NCI-H510A treated with DMSO at 0.1 percent for 48 hours (cell line): ENCODE measurements around the gene SEC14L3.

Experiments
- DNase-seq: peaks from one replicate; lab custom pipeline; 2025; lab: John Stamatoyannopoulos, UW

Gene SEC14L3

DNA sequence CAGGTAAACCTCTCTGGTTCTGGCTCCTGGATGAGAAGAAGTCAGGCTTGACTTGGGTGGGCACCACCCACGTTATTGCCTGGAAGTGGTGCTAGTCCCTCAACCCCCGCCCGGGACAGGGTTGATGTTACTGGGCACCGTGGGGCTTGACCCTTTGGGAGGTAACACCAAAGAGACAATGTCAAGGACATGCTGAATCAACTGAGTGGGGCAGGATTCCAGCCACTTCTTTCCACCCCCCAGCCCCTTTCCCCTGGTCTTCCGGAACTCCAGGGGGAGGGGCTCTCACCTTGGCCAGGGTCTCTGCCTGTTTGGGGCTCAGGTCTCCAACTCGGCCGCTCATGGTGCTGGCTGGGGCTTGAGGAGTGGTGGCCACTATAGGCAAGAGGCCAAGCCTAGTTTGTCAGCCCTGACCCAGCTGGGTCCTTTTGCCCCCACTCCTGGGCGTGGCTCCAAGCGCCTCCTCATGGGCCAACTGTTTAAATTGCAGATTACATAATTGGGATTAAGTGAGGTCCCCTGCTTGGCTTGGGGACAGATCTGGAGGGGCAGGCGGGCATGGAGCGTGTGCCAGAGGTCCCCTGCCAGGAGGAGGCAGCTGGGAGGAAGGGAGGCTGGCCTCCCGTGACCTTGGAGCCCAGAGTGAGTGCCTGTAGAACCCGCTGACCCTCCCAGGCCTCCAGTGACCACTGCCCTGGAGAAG, at the start of gene SEC14L3:
Gene SEC14L3 (minus strand): TSS at position 402 of the 703 bp plus-strand sequence. CDS start 59 bp downstream, at position 343.
- DNase-seq, result no peak

DNA sequence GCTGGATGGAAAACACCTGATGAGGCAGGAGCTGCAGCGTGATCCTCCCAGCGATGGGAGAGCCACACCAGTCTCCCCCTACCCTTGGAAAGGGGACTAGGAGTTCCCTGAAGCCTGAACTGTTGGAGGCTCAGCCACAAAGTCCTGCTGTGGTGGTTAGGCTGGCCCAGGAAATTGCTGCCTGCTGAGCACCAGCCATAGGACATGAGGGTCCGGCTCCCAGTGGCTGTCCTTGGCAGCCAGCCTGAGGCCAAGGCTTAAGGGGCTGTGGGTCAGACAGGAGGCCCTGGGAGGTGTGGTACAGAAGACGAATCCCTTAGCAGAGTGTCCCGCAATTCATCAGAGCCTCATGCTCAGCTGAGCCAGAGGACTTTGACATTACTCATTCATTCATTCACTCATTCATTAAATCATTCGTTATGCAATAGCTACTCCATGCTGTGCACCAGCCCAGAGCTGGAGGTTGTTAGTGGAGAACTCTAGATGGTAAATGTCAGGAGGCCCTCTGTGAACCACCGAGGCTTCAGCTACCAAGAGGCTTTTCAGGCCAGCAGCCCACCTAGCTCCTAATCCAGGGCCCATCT, 48.1 kb upstream of the SEC14L3 start:
- DNase-seq, result no peak

DNA sequence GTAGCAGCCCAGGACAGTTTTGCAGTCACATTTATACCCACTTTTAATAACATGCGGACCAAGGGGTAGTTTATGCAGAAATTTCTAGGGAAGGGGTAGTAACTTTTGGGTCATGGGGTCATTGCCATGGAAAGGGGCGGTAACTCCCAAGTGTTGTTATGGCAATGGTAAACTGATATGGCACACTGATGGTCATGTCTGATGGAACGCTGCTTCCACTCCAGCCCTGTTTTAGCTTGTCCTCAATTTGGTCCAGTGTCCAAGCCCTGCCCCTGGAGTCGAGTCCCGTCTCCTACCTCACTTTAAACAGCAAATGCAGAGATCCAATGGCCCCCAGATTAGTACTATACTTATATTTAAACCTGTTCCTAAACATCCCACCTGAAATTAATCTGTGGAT, 44.9 kb upstream of the SEC14L3 start:
- no peak for DNase-seq

- no peak for DNase-seq
These were observed 44.5 kb upstream of the SEC14L3 start for GRCh38 chr22:30516273-30516672.

DNA sequence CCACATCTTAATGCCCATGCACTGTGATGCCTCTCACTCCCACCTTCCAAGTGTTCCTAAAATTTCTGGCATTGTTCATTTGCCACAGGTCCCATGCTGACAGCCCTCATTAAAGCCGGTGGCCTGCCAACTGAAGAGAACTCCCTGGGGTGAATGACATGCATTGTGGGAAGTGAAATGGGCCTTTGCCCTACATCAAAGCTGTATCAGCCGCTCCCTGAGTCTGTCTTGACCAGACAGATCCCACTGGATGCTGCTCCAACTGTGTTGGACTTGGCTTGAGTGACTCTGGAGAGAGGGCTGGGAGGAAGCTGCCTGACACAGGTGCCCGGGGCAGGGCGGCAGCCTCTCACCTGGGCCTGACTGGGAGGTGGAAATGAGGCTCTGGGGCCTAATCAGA, 42.4 kb upstream of the SEC14L3 start:
- no peak for DNase-seq

DNA sequence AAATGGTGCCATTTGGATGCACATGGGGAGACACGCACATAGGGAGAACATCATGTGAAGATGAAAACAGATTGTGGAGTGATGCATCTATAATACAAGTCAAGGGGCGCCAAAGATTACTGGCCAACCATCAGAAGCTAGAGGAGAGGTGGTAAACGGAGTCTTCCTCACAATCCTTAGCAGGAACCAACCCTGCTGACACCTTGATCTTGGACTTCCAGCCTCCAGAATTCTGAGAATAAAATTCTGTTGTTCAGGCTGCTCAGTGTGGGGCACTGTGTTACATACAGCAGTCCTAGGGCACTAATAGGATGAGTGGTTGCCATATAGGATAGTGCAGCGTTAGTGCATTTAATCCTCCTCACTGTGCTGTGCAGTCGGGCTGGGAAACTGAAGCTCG, 41.6 kb upstream of the SEC14L3 start:
- DNase-seq, result no peak

DNA sequence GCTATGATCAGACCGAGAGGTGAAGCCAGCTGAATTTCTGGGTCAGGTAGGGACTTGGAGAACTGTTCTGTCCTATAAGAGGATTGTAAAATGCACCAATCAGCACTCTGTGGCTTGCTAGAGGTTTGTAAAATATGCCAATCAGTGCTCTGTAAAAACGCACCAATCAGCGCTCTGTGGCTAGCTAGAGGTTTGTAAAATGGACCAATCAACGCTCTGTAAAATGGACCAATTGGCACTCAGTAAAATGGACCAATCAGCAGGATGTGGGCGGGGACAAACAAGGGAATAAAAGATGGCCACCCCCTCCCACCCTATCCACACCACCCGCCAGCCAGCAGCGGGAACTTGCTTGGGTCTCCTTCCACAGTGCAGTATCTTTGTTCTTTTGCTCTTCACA, 40.1 kb upstream of the SEC14L3 start:
- no peak for DNase-seq

- peak; percentile 6 for DNase-seq
These were observed 39.3 kb upstream of the SEC14L3 start for GRCh38 chr22:30511109-30511508.

GRCh38 chr22:30508216-30508615, 36.4 kb upstream of the SEC14L3 start:
- no peak for DNase-seq

GRCh38 chr22:30507670-30508069, 35.9 kb upstream of the SEC14L3 start:
- DNase-seq, result no peak

DNA sequence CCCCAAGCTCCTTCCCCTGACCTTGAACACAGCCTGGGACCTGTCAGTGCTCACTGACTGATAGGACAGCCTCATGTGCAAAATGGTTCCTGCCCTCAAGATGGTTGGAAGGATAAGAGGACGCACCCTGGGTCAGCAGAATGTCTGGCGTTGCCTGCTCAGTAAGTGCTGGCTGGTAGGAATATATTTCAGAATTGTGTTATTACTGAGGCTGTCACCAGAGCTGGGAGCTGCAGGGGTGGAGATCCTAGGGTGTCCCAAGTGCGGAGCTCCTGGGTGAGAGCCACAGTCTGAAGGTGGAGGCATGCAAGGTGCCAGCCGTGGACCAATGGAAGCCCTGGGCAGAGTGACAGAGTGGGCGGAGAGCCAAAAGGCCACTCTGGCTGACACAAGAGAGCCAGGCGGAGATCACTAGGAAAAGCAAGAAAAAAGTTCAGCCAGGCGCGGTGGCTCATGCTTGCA, 34.7 kb upstream of the SEC14L3 start:
- no peak for DNase-seq

GRCh38 chr22:30503551-30503950, 31.7 kb upstream of the SEC14L3 start:
- no peak for DNase-seq

DNA sequence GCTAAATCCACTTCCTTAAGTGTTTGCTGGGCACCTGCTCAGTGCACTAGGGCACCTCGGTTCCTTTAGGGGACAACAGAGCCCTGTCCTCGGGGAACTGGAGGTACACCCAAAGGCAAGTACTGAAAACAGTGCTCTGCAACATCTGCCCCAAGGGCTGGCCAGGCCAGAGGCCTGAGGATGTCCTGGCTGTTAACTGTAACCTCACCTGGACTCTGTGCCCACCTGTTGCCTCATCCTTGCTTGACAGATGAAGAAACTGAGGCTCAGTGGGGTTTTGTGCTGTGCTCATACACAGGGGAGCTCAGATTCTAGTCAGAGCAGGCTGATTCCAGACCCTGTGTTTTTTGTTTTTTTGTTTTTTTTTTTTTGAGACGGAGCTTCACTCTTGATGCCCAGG, 31.1 kb upstream of the SEC14L3 start:
- no peak for DNase-seq

GRCh38 chr22:30502153-30502552, 30.3 kb upstream of the SEC14L3 start:
- no peak for DNase-seq

GRCh38 chr22:30500628-30501027, 28.8 kb upstream of the SEC14L3 start:
- DNase-seq, result no peak

DNA sequence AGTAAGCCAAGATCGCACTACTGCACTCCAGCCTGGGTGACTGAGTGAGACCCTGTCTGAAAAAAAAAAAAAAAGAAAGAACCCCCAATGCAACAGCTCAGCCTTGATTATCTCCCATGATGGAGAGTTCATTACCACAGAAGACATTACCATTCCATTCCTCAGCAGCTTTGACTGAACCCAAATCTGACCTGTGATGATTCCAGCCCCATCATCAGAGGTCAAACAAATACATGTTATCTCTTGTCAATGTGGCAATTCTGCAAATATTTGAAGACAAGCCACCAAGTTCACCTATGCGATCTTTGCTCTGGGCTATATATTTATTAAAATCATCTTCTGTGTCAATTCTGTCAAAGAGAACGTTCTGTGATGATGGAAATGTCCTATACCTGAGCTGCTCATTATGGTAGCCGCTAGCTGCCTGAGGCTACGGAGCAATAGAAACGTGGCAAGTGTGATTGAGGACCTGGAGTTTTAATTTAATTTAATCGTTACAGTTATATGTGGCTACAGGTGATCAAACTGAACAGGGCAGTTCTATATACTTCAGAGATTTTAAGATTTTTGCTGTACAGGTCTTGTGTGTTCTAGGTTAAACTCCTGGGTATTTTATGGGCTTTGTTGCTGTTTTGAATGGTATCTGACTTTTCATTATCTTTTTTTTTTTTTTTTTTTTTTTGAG, 25.8 kb upstream of the SEC14L3 start:
- DNase-seq, result no peak

DNA sequence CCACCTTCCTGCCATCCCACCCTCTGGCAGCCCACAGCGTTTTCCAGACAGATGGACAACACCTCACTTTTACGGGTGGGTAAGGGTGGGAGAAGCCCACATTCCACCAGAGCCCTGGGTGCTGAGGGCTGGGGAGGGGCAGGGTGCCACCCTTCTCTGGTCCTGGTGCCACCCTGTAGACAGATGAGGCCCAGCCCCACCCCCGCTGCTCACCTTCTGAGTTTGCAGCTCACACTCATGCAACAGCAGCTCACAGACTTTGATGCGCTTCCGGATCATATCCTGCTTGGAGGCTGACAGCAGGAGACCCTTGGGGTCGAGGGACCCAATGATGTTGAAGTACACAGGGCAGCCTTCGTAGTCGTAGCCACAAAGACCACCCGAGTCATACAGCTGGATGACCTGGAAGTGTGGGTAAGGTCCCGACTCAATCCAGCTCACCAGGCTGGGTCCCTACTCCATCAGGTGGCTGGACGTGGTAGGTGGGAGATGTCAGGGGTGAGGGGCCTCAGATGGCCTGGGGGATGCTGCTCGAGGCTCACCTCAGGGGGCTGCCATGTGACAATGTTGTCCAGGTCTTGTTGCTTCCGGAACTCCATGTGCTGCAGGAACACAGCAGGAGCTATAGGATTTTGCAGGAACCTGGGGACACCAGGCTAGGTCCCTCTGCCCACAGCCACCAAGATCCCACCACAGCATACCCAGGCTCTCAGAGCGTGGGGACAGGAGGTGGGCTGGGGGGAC, 23.4 kb upstream of the SEC14L3 start:
- no peak for DNase-seq

GRCh38 chr22:30492144-30492543, 20.3 kb upstream of the SEC14L3 start:
- no peak for DNase-seq

- DNase-seq, result no peak
These were observed 19.6 kb upstream of the SEC14L3 start for GRCh38 chr22:30491381-30491780.

GRCh38 chr22:30490399-30490798, 18.6 kb upstream of the SEC14L3 start:
- no peak for DNase-seq

- DNase-seq, result no peak
These were observed 16.3 kb upstream of the SEC14L3 start for GRCh38 chr22:30488121-30488520.

GRCh38 chr22:30486661-30487115, 14.9 kb upstream of the SEC14L3 start:
- DNase-seq, result no peak
